Upper lobe of left lung (tissue), 6 donors: ENCODE data around the gene STMP1. TPM values are rescaled to one million over a fixed set of nuclear protein-coding genes. Genes with fewer than 3 reads are reported as not detected.
"Not testable (repeated sequence)": the region's sequence is repeated elsewhere in the genome, so short reads cannot be mapped to it uniquely, and the experiment has no call there.

Experiments
- ATAC-seq, 2 donors: fragments of 200-7000 bp; cut with Tn5 transposase; one replicate each; pipeline ENCODE4 v1.9.1; 2022; ENCODE audit warnings: mild to moderate bottlenecking in 2 of 2, moderate library complexity in 2 of 2; ENCODE audit not compliant: low FRiP score in 2 of 2
- DNase-seq, 2 donors: peaks; one replicate each; pipeline ENCODE4 v3.0.0-alpha.2; 2019 to 2020
- H3K27ac ChIP-seq, 4 donors: fragments of 200-600 bp; sonication (generic); one replicate each; pipeline ENCODE4 v1.5.1; 2016 to 2019
- H3K27me3 ChIP-seq, 4 donors: fragments of 200-600 bp; sonication (generic); one replicate each; pipeline ENCODE4 v1.5.1; 2017 to 2019
- H3K36me3 ChIP-seq, 4 donors: fragments of 200-600 bp; sonication (generic); one replicate each; pipeline ENCODE4 v1.5.1; 2016 to 2019
- H3K4me1 ChIP-seq, 4 donors: fragments of 200-600 bp; sonication (generic); one replicate each; pipeline ENCODE4 v1.5.1; 2018 to 2019
- H3K4me3 ChIP-seq, 4 donors: fragments of 200-600 bp; sonication (generic); one replicate each; pipeline ENCODE4 v1.5.1; 2017 to 2019; ENCODE audit warnings: mild to moderate bottlenecking in 2 of 4, moderate library complexity in 1 of 4
- H3K9me3 ChIP-seq, 4 donors: fragments of 200-600 bp; sonication (generic); one replicate each; pipeline ENCODE4 v1.5.1; 2018 to 2019
- EP300 ChIP-seq, 4 donors: sonication (generic); formaldehyde crosslinking; IDR thresholded peaks; one replicate each; pipeline ENCODE4 v1.5.1; 2017; ENCODE audit warnings: antibody characterized with exemption in 4 of 4, control low read depth in 2 of 4
- POLR2A ChIP-seq, 4 donors: fragments of 450-650 bp; IDR thresholded peaks; one replicate each; pipeline ENCODE4 v1.5.1; 2016 to 2017; ENCODE audit warnings: antibody characterized with exemption in 4 of 4, mild to moderate bottlenecking in 2 of 4
- POLR2AphosphoS5 ChIP-seq, 2 donors: sonication (generic); formaldehyde crosslinking; IDR thresholded peaks; one replicate each; pipeline ENCODE4 v1.5.1; 2017; ENCODE audit warnings: antibody characterized with exemption in 2 of 2
- WGBS, 2 donors: methylation state at CpG; one replicate each; pipeline ENCODE4 v1.1.5; 2017 to 2018; 5-methylcytosine and 5-hydroxymethylcytosine counted together
- total RNA-seq, 6 donors: library from RNA; depleted of rRNA in 4 of 6; stranded (reverse); fragments of >200 nt in 4 of 6; gene quantifications; one replicate each; pipeline versions ENCODE4 v1.1.0 to v1.2.1, GENCODE V29; 2016 to 2021
- TF ChIP-seq, protein P1 (sequence below), 6 experiments: fragments of 450-650 bp in 4 of 6; fragments of 200-600 bp in 2 of 6; sonication (generic) in 2 of 6; IDR thresholded peaks; one replicate each; pipeline ENCODE4 v1.5.1; 2016 to 2019; ENCODE audit warnings: antibody characterized with exemption in 6 of 6
- donor health status: DM: no; HTN: no; CAD: no; lungs with moderate emphysema.
- donor health status: DM: no; HTN: yes; CAD: no; lungs with severe emphysema.

The STMP1 gene
- total RNA-seq, 6 donors from 2014 or later = 7.5 to 23.8 (median 20.4) TPM

DNA sequence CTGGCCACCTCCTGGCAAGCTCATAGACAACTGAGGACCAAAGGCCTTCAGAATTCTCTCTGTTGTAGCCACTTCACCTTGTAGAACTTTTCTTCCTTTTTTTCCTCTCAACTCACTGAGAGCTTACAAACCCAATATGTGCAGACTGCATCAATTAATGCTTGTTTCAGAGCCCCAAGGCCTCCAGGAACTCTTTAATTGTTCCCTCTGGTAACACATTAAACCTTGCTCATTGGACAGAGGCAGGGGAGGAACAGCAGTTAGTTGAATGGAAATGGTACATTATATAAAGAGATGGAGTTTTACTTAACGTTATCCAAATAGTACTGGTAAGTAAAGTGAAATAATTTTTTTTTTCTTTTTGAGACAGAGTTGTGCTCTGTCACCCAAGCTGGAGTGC lies 25.2 kb downstream of the STMP1 start:
- no peak overlapping the region for H3K27ac ChIP-seq
- H3K9me3 ChIP-seq = no peaks in the 10 kb centered on the region
- H3K4me1 ChIP-seq = peaks cover 0 to 10% (median 0%) of the 10 kb centered on the region in 4 donors
- TF ChIP-seq EP300 (IDR thresholded peaks at IDR 0.05) (no peak), POLR2A (IDR thresholded peaks at IDR 0.05) (no peak), POLR2AphosphoS5 (IDR thresholded peaks at IDR 0.05) (no peak)
- TF ChIP-seq, protein P1, sequence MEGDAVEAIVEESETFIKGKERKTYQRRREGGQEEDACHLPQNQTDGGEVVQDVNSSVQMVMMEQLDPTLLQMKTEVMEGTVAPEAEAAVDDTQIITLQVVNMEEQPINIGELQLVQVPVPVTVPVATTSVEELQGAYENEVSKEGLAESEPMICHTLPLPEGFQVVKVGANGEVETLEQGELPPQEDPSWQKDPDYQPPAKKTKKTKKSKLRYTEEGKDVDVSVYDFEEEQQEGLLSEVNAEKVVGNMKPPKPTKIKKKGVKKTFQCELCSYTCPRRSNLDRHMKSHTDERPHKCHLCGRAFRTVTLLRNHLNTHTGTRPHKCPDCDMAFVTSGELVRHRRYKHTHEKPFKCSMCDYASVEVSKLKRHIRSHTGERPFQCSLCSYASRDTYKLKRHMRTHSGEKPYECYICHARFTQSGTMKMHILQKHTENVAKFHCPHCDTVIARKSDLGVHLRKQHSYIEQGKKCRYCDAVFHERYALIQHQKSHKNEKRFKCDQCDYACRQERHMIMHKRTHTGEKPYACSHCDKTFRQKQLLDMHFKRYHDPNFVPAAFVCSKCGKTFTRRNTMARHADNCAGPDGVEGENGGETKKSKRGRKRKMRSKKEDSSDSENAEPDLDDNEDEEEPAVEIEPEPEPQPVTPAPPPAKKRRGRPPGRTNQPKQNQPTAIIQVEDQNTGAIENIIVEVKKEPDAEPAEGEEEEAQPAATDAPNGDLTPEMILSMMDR (IDR thresholded peaks at IDR 0.05) = no peak
- WGBS, 2 donors = 0 to 3% methylated on average over 1 of the region's 1 CpG
- H3K27me3 ChIP-seq = no peaks in the 10 kb centered on the region
- DNase-seq = no peak
- no peak overlapping the region for H3K4me3 ChIP-seq
- H3K36me3 ChIP-seq = peaks cover 0 to 10% (median 7%) of the 10 kb centered on the region in 4 donors
- no peak for ATAC-seq

DNA sequence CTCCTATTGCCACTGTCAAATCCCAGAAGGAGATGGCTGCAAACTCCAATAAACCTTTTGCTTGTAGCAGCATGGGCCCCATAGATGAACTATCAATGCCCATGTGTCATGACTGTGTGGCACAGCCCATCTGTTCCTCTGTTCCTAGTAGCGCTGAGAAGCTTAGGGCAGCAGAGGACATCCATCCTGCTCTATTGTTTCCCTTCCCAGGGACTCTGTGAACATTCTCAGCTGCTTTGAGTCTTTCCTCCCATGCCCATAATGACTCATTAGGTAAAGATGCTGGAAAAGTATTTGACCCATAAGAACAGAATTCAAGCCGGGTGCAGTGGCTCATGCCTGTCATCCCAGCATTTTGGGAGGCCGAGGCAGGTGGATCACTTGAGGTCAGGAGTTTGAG lies 28.3 kb downstream of the STMP1 start:
- Histone ChIP-seq H3K9me3 (no peaks in the 10 kb centered on the region), H3K4me1 (no peaks in the 10 kb centered on the region), H3K4me3 (no peak overlapping the region), H3K36me3 (peaks cover 0 to 16% (median 11%) of the 10 kb centered on the region in 4 donors), H3K27ac (no peak overlapping the region), H3K27me3 (no peaks in the 10 kb centered on the region)
- TF ChIP-seq, protein P1 (IDR thresholded peaks at IDR 0.05) = no peak
- TF ChIP-seq EP300 (IDR thresholded peaks at IDR 0.05) (no peak), POLR2A (IDR thresholded peaks at IDR 0.05) (no peak), POLR2AphosphoS5 (IDR thresholded peaks at IDR 0.05) (no peak)
- ATAC-seq = no peak
- no peak for DNase-seq
- 93 to 100% methylated on average over 3 of the region's 3 CpGs for WGBS, 2 donors

DNA sequence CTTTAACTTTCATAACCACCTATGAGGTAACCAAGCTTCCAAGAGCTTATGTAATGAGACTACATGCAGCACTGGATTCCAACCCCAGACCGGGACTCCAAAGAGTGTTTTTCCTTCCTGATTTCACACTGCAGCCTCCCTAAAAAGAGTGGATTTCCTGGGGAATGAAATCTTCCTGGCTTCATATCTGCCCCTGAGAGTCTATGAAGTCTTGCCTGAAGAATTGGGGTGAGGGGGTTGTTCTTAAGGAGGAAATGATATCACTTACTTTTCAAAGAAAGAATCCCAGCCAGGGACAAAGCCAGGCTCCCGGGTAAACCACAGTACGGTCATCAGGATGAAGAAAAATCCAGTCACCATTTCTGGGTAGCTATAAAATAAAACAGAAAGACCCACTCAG lies 29.7 kb downstream of the STMP1 start:
- no peak overlapping the region for H3K4me3 ChIP-seq
- peaks cover 0 to 16% (median 10%) of the 10 kb centered on the region in 4 donors for H3K36me3 ChIP-seq
- TF ChIP-seq POLR2AphosphoS5 (IDR thresholded peaks at IDR 0.05) = no peak
- TF ChIP-seq, protein P1 (IDR thresholded peaks at IDR 0.05) = no peak
- TF ChIP-seq EP300 (IDR thresholded peaks at IDR 0.05) = no peak
- TF ChIP-seq POLR2A (IDR thresholded peaks at IDR 0.05) = no peak
- 50 to 62% methylated on average over 3 of the region's 3 CpGs for WGBS, 2 donors
- DNase-seq = no peak
- no peak overlapping the region for H3K27ac ChIP-seq
- H3K27me3 ChIP-seq = no peaks in the 10 kb centered on the region
- no peaks in the 10 kb centered on the region for H3K4me1 ChIP-seq
- no peak for ATAC-seq
- no peaks in the 10 kb centered on the region for H3K9me3 ChIP-seq

DNA sequence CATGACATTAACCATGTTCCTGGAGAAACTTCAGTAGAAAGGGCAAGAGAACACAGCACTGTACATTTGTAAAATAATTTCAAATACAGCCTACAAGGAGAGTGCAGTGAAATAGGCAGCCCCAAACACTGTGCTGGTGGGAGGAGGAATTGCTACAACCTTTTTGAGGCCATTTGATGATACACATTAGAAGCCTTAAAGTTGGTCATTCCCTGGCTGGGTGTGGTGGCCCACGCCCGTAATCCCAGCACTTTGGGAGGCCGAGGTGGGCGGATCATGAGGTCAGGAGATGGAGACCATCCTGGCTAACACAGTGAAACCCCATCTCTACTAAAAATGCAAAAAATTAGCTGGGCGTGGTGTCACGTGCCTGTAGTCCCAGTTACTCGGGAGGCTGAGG lies 30.3 kb downstream of the STMP1 start:
- H3K4me1 ChIP-seq = not testable (repeated sequence)
- WGBS, 2 donors = 94% methylated on average over 7 of the region's 7 CpGs

DNA sequence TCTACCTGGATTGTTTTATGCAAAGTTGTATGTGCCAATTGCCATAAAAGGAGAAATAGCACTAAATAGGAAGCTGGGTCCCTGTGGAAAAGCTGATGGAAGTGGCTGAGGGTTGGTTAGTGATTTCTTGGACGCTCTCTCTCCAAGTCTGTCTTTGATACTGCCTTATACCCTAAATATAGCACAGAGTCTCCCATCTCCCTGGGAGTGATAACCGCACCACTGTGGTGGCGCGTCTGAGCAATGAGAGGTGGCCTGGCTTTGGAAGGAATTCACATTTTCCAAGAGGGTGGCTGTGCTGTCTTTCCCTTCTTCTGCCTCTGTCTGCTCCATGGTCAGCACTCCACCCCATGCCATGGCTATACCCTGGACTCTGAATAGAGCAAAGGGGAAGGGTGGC lies 31.2 kb downstream of the STMP1 start:
- Histone ChIP-seq H3K4me3 (no peak overlapping the region), H3K27me3 (no peaks in the 10 kb centered on the region), H3K9me3 (no peaks in the 10 kb centered on the region), H3K36me3 (peaks cover 0 to 16% (median 10%) of the 10 kb centered on the region in 4 donors), H3K27ac (no peak overlapping the region), H3K4me1 (no peaks in the 10 kb centered on the region)
- ATAC-seq (no peak), DNase-seq (no peak)
- 94% methylated on average over 4 of the region's 4 CpGs for WGBS, 2 donors
- TF ChIP-seq POLR2AphosphoS5 (IDR thresholded peaks at IDR 0.05) (no peak), POLR2A (IDR thresholded peaks at IDR 0.05) (no peak), EP300 (IDR thresholded peaks at IDR 0.05) (no peak)
- TF ChIP-seq, protein P1 (IDR thresholded peaks at IDR 0.05) = no peak

More for the DNA sequence above, 30.3 kb downstream of the STMP1 start:
- peaks cover 0 to 16% (median 10%) of the 10 kb centered on the region in 4 donors for H3K36me3 ChIP-seq
- not testable (repeated sequence) for ATAC-seq, DNase-seq, H3K27ac ChIP-seq, H3K4me3 ChIP-seq, H3K9me3 ChIP-seq, H3K27me3 ChIP-seq
